CD4-positive, alpha-beta T cell treated with Interleukin-10 for 1 hour (primary cell): Measurements from ENCODE around the gene TMED10.
"Not testable (repeated sequence)": the region's sequence is repeated elsewhere in the genome, so short reads cannot be mapped to it uniquely, and the experiment has no call there.

Experiments
- DNase-seq: peaks from one replicate; pipeline ENCODE4 v3.0.0-alpha.2; 2020

The TMED10 gene

GRCh38 chr14:75156111-75156510, 20.3 kb downstream of the TMED10 start:
- no peak for DNase-seq

DNA sequence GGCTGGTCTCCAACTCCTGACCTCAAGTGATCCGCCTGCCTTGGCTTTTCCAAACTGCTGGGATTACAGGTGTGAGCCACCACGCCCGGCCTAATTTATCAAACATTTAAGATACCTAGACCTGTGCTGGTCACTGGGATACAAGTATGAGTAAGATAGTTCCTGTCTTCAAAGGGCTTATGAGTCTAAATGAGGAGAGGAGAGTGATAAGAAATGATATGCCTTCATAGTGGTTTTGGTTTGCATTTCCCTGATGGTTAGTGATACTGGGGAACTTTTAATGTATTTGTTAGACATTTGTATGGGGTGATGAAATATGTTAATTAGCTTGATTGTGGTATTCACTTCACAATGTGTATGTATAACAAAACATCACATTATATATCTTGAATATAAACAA, 21.2 kb downstream of the TMED10 start:
- DNase-seq: no peak

DNA sequence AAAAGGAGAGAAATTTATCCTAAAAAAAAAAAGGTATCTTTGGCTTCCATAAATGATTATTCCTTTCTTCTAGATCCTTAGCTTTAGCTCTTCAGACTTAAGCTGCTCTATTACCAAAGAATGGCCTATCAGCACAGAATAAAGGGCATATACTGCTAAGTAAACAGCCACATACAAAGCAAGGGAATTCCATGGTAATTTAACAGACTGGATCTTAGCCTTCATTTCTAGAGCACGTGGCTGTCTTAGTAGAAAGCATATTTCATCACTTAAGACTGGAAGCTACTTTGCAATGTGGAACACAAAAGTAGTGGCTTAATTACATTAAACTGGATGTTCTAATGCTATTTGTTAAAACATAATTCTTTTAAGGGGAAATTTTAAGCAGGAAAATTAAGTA, 23.1 kb downstream of the TMED10 start:
- DNase-seq: no peak

DNA sequence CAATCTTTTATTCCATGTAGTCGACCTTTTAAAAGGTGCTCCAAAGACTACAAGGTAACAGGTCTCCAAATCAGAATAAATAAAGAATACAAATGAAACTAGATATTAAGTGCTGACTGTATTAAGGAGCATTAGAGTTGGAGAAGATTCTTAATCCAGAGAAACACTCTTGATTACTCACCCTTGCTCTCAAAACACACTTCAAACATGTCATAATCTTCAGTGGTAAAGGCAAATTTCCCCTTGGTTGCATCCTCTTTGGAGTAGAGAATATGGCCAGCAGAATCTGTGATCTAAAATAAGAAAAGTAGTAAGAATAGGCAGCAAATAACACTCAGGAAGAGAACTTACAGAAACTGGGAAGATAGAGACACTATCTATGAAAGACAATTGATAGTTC, 24.6 kb downstream of the TMED10 start:
- no peak for DNase-seq

DNA sequence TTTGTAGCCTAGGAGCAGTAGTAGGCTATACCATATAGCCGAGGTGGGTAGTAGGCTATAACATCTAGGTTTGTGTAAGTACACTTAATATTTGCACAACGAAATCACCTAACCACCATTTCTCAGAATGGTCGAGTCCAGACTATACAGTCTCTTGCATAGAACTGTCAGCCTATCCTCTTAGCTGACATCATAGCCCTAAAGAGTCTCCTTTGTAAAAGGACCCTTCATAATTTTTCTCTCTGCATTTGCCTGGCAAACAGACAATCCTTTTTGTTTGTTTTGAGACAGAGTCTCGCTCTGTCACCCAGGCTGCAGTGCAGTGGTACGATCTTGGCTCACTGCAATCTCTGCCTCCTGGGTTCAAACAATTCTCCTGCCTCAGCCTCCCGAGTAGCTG, 25.8 kb downstream of the TMED10 start:
- DNase-seq: not testable (repeated sequence)

DNA sequence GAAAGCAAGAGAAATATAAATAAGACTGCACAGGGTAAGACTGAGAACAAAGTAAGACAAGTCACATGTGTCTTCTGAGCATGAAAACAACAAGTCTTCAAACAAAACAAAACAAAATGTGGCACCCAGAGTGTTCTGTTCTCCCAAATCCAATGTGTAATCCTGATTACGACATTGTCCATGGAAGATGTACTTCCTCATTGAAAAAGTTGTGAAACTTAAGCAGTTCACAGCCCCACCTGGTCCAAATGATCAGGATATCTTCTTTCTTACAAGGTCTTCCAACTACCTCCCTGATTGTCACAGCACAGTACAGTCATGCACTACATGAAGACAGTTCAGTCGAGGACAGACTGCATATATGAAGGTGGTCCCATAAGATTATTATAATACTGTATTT, 26.3 kb downstream of the TMED10 start:
- DNase-seq: no peak

- DNase-seq: peak; percentile 34
These were observed 28.9 kb downstream of the TMED10 start for GRCh38 chr14:75147423-75148071.

GRCh38 chr14:75144944-75145343, 31.5 kb downstream of the TMED10 start:
- peak; percentile 33 for DNase-seq

DNA sequence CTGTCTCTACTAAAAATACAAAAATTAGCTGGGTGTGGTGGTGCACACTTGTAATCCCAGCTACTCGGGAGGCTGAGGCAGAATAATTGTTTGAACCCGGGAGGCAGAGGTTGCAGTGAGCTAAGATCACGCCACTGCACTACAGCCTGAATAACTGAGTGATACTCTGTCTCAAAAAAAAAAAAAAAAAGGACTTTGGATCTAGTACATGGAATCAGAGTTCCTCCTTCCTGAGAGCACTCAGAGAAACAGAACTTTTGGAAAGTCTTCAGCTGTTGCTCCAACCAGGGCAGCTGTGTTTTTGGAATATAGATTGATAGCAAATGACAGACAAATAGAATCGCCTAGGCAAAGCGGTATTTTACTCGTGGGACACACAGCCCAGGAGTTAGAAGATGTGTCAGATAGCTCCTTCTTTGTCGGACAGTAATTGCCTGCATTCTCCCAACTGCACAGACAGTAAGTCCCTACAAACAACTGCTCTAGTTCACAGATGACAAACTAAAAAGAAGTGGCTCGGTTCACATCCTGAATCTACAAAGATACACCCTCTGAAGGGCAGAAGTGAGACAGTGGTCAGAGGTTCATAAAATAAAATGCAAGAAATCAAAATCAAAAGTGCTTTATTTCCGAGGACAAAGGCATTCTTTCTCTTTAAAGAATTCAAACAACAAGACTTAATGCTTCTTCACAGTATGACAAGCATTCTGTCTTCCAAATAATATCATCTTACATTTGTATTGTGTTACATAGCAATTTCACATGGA, 32.5 kb downstream of the TMED10 start:
- DNase-seq: no peak

GRCh38 chr14:75142494-75142893, 33.9 kb downstream of the TMED10 start:
- DNase-seq: no peak

GRCh38 chr14:75141967-75142366, 34.4 kb downstream of the TMED10 start:
- DNase-seq: peak; percentile 63

DNA sequence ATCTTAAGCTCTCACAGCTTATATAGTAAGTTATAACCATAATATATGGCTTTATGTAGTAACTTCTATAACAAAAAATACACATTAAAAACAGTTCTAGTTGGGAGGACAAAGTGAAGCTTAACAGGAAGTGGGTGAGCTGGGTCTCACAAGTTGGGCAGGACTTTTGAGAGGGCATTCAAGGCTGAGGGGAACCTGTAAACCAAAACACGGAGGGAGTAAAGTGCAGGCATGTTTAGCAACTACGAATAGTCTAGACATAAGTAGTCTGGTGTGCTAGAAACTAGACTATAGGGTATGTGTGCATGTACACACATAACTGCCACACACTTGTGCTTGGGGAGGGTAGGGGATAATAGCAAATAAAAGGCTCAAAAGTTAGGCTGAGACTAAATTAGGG, 35.4 kb downstream of the TMED10 start:
- peak; percentile 49 for DNase-seq

- DNase-seq: no peak
These were observed 35.8 kb downstream of the TMED10 start for GRCh38 chr14:75140620-75141019.

DNA sequence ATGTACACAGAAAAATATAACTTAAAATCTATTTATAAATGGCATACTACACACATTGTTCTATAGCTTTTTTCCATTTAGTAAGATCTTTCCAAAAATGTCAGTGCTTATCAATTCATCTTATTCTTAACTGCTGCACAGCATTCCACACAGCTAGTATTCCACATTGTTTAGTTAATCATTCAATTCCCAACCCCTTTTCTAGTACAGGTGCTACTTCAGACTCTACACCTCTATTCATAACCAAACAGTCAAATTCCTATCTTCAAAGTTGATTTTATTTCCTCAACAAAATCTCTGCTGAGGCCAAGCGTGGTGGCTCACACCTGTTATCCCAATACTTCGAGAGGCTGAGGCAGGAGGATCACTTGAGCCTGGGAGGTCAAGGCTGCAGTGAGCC, 37.2 kb downstream of the TMED10 start:
- no peak for DNase-seq

DNA sequence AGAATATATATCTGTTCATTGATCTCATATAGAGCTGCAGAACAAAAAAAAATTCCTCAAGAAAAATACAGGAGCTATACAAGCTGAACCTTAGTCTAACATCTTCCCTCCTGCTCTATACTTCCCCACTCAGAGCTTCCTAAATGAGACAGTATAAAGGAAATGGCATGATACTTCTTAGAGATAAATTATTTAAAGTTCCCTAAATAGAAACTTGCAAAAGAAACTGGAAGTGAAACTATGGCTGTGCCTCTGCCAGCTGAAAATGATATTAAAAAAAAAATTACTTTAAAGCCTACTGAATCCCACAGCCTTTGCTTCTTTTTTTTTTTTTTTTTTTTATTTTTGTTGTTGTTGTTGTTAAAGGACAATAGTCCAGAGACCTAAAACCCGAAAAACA, 37.9 kb downstream of the TMED10 start:
- DNase-seq: no peak

DNA sequence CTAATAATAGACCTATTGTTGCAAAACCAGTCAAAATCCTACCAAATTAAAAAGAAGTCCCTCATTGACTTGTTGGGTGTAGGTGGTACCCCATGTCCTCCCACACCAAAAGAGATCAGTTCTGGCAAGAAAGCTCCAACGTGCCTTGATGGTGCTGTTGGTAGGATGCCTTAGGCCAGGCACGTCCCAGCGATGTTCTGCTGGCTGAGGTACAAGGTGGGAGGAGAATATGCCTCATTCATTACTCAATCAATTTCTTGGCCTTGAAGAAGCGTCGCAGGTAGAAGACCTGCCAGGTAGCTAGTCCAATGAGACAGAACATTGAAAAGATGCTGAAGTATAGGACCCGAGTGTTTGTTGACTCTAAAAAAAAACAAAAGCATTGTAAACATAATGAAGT, 41.8 kb downstream of the TMED10 start:
- no peak for DNase-seq

DNA sequence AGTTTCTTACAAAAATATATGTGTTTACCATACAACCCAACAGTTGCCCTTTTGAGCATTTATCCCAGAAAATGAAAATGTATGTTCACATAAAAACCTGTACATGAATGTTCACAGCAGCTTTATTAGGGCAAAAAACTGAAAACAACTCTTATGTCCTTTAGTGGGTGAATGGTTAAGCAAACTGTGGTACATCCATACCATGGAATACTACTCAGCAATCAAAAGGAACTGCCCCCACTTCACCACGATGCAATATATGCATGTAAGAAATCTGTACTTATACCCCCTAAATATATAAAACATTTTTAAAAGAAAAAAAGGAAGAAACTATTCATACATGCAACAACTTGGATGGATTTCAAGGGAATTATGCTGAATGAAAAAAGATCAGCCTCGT, 42.8 kb downstream of the TMED10 start:
- DNase-seq: no peak

DNA sequence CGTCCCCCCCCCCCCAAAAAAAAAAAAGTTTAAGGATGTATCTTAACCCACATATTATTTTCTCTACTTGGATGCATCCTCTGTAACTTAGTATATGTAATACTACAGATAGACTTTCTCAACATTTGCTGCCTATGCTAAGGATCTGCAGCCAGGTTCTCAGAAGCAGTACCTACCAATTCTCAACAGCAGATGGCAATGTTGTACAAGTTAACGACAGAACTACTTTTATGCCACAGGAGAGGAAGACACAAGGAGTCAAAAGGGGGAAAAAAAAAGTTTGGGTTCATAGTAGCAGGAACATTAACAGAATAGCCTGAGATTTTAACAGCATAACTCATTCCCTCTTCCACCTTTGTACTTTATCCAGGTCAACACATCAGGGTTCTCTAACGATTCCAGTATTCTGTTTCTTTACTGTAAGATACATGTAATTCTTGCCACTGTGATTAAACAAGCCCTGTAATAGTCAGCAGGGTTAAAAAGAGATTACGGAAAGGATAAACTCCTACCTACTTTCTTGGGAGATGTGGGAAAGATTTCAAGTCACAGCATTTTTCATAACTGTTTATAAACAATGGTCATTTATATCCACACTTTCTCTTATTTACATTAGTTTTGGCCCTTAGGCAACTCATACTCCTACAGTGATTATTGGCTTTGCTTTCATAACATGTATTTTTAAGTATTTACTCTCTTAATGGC, 43.9 kb downstream of the TMED10 start:
- peak; percentile 84 for DNase-seq

- no peak for DNase-seq
These were observed 47.8 kb downstream of the TMED10 start for GRCh38 chr14:75128596-75128990.

DNA sequence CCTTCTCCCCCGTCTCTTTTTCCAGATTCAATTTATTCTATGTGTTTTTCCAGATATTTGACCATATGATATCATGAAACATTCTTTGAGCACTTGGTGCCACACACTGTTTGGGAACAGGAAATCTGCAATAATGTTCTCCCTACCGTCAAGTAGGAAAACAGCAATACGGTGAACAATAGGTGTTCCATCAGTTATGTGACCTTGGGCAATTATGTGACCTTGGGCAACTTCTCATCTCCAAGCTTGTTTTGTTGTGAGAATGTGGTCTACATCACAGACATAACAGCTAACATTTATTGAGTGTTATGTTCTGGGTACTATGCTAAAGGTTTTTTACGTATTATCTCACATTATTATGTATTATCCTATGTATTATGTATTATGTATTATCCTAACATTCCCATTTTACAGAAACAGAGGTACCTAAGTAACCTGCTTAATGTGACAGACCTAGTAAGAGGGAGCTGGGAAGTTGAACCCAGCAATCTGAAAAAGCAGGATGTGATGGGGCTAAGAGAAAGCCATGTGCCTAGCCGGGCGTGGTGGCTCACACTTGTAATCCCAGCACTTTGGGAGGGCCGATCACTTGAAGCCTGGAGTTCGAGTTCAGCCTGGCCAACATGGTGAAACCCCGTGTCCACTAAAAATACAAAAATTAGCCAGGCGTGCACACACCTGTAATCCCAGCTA, 48.4 kb downstream of the TMED10 start:
- DNase-seq: no peak

DNA sequence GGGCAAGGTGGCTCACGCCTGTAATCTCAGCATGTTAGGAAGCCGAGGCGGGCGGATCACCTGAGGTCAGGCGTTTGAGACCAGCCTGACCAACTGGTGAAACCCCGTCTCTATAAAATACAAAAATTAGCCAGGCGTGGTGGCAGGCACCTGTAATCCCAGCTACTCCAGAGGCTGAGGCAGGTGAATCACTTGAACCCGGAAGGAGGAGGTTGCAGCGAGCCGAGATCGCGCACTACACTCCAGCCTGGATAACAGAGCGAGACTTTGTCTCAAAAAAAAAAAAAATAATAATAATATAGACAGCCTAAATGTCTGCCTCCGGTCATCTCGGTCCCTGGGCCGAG, 49.0 kb downstream of the TMED10 start:
- not testable (repeated sequence) for DNase-seq

DNA sequence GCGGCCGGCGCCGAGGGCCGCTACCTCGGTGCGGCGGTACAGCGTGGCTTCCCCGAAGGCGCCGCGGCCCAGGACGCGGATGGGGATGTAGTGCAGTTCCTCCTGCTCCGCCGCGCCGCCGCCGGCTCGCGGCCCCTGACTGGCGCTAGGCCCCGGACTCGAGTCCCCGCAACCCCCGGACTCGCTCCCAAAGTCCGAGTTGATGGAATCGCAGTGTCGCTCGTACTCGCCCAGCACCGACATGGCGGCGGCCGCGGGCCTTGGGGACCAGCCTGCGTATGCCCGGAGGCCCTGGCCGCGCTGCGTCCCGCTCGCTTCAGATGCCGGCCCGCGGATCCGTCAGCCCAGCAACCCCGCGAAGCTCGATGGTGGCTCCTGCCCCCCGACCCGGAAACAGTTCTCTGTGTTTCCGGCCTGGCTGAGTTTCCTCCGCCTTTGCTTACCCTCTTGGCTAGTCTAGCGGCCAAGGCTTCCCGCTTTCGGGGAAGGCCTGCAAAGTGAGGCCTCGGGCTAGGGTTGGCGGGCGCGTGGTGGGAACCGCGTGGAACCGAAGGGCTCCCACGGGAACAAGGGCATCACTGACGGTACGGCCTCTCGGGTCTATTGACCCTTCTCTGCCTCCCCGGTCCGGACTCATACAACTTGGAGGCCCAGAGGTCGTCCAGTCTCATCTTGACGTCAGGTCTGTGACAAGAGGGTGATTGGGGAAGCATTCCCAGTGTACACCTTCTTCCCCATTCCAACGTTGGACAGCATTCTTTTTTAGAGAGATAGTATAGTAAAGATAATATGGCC, 49.5 kb downstream of the TMED10 start, which contains the start of gene NEK9:
Gene NEK9, minus strand, starts transcription at position 370 of the 795 bp plus-strand sequence. Its CDS starts 127 bp downstream, at position 243.
- peak; percentile 90 for DNase-seq

- peak; percentile 71 for DNase-seq
These were observed 50.3 kb downstream of the TMED10 start for GRCh38 chr14:75126121-75126544.
